Measurements from ENCODE around the gene IDS.

IDS gene

DNA sequence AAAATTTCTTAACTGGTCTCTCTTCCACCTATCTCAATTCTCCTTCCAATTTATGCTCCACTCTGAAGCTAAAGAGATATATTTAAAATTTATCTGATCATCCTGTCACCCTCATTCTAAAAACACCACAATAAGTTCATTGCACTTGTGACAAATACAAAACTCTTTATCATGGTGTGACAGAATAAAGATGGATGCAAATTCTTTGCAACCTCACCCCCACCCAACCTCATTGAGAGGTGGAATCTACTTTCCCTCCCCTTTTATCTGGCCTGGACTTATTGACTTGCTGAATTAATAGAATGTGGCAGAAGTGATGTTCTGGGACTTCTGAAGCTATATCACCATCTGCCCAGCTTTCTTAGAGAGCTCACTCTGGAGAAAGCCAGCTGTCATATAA is 46.5 kb downstream of the IDS start:
- TF ChIP-seq YY1 (IDR thresholded peaks at IDR 0.05; ENCODE audit: low read depth) (no peak), TCF12 (IDR thresholded peaks at IDR 0.05; ENCODE audit: low read depth) (no peak), TAF1 (IDR thresholded peaks at IDR 0.05; ENCODE audit: low read depth) (no peak), FOXM1 (IDR thresholded peaks at IDR 0.05; ENCODE audit: borderline replicate concordance, low read depth) (no peak), EP300 (IDR thresholded peaks at IDR 0.05; ENCODE audit: borderline replicate concordance) (no peak), CREB1 (IDR thresholded peaks at IDR 0.05; ENCODE audit: low read depth) (no peak), CEBPB (IDR thresholded peaks at IDR 0.05) (no peak), ZBTB7A (IDR thresholded peaks at IDR 0.05; ENCODE audit: low read depth) (no peak), EGR1 (IDR thresholded peaks at IDR 0.05) (no peak), TEAD4 (IDR thresholded peaks at IDR 0.05) (no peak), NFIC (IDR thresholded peaks at IDR 0.05) (no peak)
- TF ChIP-seq, protein P1, sequence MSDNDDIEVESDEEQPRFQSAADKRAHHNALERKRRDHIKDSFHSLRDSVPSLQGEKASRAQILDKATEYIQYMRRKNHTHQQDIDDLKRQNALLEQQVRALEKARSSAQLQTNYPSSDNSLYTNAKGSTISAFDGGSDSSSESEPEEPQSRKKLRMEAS (IDR thresholded peaks at IDR 0.05), result no peak
- TF ChIP-seq, protein P2, sequence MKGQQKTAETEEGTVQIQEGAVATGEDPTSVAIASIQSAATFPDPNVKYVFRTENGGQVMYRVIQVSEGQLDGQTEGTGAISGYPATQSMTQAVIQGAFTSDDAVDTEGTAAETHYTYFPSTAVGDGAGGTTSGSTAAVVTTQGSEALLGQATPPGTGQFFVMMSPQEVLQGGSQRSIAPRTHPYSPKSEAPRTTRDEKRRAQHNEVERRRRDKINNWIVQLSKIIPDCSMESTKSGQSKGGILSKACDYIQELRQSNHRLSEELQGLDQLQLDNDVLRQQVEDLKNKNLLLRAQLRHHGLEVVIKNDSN (IDR thresholded peaks at IDR 0.05), result no peak
- TF ChIP-seq, protein P3, sequence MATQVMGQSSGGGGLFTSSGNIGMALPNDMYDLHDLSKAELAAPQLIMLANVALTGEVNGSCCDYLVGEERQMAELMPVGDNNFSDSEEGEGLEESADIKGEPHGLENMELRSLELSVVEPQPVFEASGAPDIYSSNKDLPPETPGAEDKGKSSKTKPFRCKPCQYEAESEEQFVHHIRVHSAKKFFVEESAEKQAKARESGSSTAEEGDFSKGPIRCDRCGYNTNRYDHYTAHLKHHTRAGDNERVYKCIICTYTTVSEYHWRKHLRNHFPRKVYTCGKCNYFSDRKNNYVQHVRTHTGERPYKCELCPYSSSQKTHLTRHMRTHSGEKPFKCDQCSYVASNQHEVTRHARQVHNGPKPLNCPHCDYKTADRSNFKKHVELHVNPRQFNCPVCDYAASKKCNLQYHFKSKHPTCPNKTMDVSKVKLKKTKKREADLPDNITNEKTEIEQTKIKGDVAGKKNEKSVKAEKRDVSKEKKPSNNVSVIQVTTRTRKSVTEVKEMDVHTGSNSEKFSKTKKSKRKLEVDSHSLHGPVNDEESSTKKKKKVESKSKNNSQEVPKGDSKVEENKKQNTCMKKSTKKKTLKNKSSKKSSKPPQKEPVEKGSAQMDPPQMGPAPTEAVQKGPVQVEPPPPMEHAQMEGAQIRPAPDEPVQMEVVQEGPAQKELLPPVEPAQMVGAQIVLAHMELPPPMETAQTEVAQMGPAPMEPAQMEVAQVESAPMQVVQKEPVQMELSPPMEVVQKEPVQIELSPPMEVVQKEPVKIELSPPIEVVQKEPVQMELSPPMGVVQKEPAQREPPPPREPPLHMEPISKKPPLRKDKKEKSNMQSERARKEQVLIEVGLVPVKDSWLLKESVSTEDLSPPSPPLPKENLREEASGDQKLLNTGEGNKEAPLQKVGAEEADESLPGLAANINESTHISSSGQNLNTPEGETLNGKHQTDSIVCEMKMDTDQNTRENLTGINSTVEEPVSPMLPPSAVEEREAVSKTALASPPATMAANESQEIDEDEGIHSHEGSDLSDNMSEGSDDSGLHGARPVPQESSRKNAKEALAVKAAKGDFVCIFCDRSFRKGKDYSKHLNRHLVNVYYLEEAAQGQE (IDR thresholded peaks at IDR 0.05; ENCODE audit: low read depth), result no peak

DNA sequence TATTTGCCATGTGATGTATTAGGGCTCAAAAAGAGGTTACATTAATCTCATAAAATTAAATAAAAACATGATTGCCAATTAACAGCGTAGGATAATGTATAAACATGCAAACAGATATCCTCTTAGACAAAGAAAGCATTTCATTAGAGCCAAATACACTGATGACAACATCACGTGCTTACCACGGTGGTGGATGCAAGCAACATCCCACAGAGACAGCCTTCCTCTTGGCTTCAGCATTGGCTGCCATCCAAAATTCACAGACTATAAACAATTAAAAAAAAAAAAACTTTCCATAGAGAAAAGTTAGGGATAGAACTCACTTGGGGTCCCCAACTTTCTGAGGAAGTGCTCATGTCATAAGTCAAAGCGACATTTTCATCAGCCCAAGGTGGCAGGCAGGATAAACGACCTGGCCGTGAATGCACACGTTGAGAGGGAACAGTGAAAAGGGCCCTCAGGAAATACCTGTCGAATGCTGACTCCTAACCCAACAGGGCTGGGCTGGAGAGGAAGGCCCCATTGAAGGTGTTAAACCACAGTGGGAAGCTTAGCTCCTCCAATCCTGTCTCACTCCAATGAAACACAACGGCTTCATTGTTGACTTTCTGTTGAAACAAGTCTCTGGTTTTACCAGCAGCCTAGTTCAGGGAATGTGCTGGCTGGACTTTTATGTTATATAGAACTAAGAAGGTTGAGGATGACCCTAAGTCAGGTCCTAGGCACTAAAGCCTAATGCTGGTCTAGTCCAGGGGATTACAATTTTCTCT is 48.4 kb downstream of the IDS start:
- TF ChIP-seq TEAD4 (IDR thresholded peaks at IDR 0.05) (no peak), CEBPB (IDR thresholded peaks at IDR 0.05) (no peak), NFIC (IDR thresholded peaks at IDR 0.05) (no peak), CREB1 (IDR thresholded peaks at IDR 0.05; ENCODE audit: low read depth) (no peak), RAD21 (IDR thresholded peaks at IDR 0.05; ENCODE audit: low read depth) (no peak), ZBTB7A (IDR thresholded peaks at IDR 0.05; ENCODE audit: low read depth) (no peak), TAF1 (IDR thresholded peaks at IDR 0.05; ENCODE audit: low read depth) (no peak), FOXM1 (IDR thresholded peaks at IDR 0.05; ENCODE audit: borderline replicate concordance, low read depth) (no peak), EGR1 (IDR thresholded peaks at IDR 0.05) (no peak), TCF12 (IDR thresholded peaks at IDR 0.05; ENCODE audit: low read depth) (no peak)
- TF ChIP-seq, protein P1 (IDR thresholded peaks at IDR 0.05), result no peak
- TF ChIP-seq, protein P3 (IDR thresholded peaks at IDR 0.05; ENCODE audit: low read depth), result no peak

DNA sequence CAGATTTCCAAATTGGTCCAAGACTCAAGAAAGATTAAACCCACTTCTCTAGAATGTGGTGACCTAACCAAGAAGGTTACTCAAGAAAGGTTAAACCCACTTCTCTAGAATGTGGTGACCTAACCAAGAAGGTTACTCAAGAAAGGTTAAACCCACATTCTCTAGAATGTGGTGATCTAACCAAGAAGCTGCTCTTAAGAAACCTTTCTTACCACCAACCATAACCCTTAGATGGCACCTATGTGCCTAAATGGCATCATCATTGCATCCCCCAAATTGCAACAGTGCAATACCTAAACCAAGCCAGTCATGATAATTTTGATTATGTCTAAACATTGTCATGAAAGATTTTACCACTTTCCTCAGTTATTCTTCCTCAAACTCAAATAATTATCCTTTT is 49.2 kb downstream of the IDS start:
- TF ChIP-seq, protein P1 (IDR thresholded peaks at IDR 0.05), result no peak
- TF ChIP-seq, protein P3 (IDR thresholded peaks at IDR 0.05; ENCODE audit: low read depth), result no peak
- no peak for TF ChIP-seq CEBPB (IDR thresholded peaks at IDR 0.05)
- TF ChIP-seq, protein P2 (IDR thresholded peaks at IDR 0.05), result no peak
- TF ChIP-seq ZBTB7A (IDR thresholded peaks at IDR 0.05; ENCODE audit: low read depth), result no peak
- no peak for TF ChIP-seq TAF1 (IDR thresholded peaks at IDR 0.05; ENCODE audit: low read depth)
- TF ChIP-seq TCF12 (IDR thresholded peaks at IDR 0.05; ENCODE audit: low read depth), result no peak
- no peak for TF ChIP-seq EP300 (IDR thresholded peaks at IDR 0.05; ENCODE audit: borderline replicate concordance)
- no peak for TF ChIP-seq RAD21 (IDR thresholded peaks at IDR 0.05; ENCODE audit: low read depth)
- no peak for TF ChIP-seq FOXM1 (IDR thresholded peaks at IDR 0.05; ENCODE audit: borderline replicate concordance, low read depth)
- no peak for TF ChIP-seq CREB1 (IDR thresholded peaks at IDR 0.05; ENCODE audit: low read depth)
- TF ChIP-seq NFIC (IDR thresholded peaks at IDR 0.05), result no peak
- no peak for TF ChIP-seq EGR1 (IDR thresholded peaks at IDR 0.05)
- TF ChIP-seq TEAD4 (IDR thresholded peaks at IDR 0.05), result no peak
- no peak for TF ChIP-seq YY1 (IDR thresholded peaks at IDR 0.05; ENCODE audit: low read depth)

All from Ishikawa (cell line).